Measurements from ENCODE around the gene MED27. TPM values are rescaled to one million over a fixed set of nuclear protein-coding genes. Genes with fewer than 3 reads are reported as not detected.

The MED27 gene
- total RNA-seq, 1 donor from 2014 or later, result 31.3 TPM

DNA sequence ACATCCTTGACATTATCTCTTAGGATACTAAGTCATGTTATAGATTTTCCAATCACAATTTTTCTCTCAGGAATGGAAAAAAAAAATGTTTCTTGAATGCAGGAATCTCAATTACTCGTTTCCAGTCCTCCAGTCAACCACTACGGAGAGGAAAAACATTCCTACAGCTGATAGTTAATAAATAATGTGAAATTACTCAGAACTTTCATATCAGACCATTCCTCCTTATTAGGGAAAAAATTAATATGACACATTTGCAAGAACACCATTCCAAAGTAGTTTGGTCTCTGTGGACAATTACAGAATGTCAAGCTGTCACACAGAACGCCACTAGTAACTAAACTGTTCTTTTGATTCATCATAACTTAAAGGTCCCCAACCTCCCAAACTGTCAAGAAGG lies 31.5 kb downstream of the MED27 start:
- Mint-ChIP-seq H3K36me3 (ENCODE audit: low read depth) (no peaks in the 10 kb centered on the region), H3K9me3 (no peaks in the 10 kb centered on the region), H3K4me1 (no peaks in the 10 kb centered on the region), H3K4me3 (no peak overlapping the region), H3K27ac (ENCODE audit: unreplicated experiment) (no peak overlapping the region), H3K27me3 (ENCODE audit: low read depth) (no peaks in the 10 kb centered on the region)
- no peak for DNase-seq (ENCODE audit: low read depth, low spot score)
- TF ChIP-seq, protein P1, sequence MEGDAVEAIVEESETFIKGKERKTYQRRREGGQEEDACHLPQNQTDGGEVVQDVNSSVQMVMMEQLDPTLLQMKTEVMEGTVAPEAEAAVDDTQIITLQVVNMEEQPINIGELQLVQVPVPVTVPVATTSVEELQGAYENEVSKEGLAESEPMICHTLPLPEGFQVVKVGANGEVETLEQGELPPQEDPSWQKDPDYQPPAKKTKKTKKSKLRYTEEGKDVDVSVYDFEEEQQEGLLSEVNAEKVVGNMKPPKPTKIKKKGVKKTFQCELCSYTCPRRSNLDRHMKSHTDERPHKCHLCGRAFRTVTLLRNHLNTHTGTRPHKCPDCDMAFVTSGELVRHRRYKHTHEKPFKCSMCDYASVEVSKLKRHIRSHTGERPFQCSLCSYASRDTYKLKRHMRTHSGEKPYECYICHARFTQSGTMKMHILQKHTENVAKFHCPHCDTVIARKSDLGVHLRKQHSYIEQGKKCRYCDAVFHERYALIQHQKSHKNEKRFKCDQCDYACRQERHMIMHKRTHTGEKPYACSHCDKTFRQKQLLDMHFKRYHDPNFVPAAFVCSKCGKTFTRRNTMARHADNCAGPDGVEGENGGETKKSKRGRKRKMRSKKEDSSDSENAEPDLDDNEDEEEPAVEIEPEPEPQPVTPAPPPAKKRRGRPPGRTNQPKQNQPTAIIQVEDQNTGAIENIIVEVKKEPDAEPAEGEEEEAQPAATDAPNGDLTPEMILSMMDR (conservative IDR thresholded peaks at IDR 0.05), result no peak

DNA sequence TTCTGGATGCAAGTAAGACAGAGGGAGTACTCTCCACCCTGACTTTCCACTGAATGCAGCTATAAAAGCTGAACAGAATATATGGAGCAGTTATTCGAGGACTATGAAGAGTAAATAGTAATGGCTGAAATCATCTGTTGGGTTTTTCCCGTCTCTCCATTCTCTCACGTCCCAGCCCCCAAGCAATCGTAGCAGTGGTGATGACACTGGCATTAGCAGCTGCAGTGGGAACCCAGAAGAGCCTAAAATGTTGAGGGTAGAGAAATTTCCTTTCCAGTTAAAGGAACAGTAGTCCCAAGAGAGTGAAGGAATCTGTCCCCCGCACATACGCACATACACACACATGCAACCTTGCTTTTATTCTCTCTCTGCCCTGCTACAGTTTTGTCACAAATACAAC lies 33.2 kb downstream of the MED27 start:
- Mint-ChIP-seq H3K27ac (ENCODE audit: unreplicated experiment) (no peak overlapping the region), H3K4me3 (no peak overlapping the region), H3K9me3 (no peaks in the 10 kb centered on the region), H3K36me3 (ENCODE audit: low read depth) (no peaks in the 10 kb centered on the region), H3K27me3 (ENCODE audit: low read depth) (no peaks in the 10 kb centered on the region), H3K4me1 (no peaks in the 10 kb centered on the region)
- TF ChIP-seq, protein P1 (conservative IDR thresholded peaks at IDR 0.05), result no peak
- no peak for DNase-seq (ENCODE audit: low read depth, low spot score)

DNA sequence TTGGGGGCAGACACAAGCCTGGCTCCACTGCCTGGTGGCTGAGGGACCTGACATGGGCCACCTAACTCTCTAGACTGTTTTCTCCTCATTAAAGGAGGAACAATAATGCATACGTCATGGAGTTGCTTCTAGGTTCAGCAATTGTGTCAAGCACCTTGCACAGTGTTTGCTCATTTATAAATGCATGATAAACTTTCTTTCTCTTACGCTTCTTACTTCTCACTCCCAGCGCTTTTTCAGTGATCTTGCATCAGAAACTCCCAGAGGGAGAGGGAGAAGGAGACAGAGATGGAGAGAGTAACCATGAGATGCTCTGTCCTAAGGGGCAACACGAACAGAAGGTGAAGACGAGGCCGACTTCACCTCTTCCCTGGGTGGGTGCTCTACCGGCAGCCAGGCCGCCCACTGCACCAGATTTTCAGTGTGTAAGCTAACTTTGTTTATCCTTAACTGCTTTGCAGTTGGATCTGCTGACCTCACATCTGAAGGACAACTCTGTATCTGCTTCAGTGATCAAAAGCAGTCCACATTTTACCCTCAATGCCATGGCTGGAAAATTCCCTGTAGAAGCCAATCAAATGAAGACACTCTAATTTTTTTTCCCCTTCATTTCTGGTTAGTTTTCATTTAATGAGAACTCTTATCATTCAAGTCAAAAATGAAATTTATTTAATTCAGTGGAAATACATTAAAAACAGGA lies 35.3 kb downstream of the MED27 start:
- H3K4me3 Mint-ChIP-seq, result no peak overlapping the region
- no peaks in the 10 kb centered on the region for H3K9me3 Mint-ChIP-seq
- H3K27ac Mint-ChIP-seq (ENCODE audit: unreplicated experiment), result no peak overlapping the region
- no peaks in the 10 kb centered on the region for H3K4me1 Mint-ChIP-seq
- no peaks in the 10 kb centered on the region for H3K36me3 Mint-ChIP-seq (ENCODE audit: low read depth)
- no peak for DNase-seq (ENCODE audit: low read depth, low spot score)
- H3K27me3 Mint-ChIP-seq (ENCODE audit: low read depth), result no peaks in the 10 kb centered on the region
- TF ChIP-seq, protein P1 (conservative IDR thresholded peaks at IDR 0.05), result no peak

DNA sequence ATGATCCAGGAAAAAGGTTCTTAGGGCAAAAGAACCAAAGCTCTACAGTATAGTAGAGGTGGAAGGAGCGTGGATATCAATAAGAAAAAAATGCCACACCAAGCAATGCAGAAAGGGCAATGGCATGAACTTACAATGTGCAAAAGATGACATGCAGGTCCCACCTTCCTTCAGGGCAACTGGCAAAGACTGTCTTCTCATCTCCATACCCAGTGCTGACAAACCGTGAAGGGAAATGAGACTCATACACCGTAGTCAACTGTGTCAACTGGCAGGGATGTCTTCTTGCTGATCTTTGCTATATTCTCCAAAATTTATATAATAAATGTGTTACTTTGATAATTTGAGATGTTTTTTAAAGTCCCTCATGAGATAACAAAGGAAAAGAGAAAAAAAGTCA lies 36.0 kb downstream of the MED27 start:
- H3K27me3 Mint-ChIP-seq (ENCODE audit: low read depth), result no peaks in the 10 kb centered on the region
- H3K4me1 Mint-ChIP-seq, result no peaks in the 10 kb centered on the region
- H3K27ac Mint-ChIP-seq (ENCODE audit: unreplicated experiment), result no peak overlapping the region
- H3K36me3 Mint-ChIP-seq (ENCODE audit: low read depth), result no peaks in the 10 kb centered on the region
- H3K9me3 Mint-ChIP-seq, result no peaks in the 10 kb centered on the region
- DNase-seq (ENCODE audit: low read depth, low spot score), result no peak
- H3K4me3 Mint-ChIP-seq, result no peak overlapping the region
- TF ChIP-seq, protein P1 (conservative IDR thresholded peaks at IDR 0.05), result no peak

DNA sequence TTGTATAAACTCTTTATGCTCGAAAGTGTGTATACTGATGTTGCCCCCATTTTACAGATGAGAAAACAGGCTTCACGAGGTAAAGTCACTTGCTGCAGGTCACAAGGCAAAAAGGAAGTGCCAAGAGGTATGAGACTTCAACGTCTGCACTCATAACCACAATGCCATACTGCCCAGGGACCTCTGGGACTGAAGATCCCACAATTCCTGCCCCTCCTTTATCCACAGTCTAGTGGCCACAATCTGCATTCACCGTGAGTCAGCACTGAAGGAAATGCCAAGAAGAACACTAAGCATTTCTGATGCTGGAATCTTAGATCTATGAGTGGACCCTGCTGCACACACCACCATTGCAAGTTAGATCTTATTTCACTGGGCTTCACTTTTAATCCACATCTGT lies 37.3 kb downstream of the MED27 start:
- Mint-ChIP-seq H3K36me3 (ENCODE audit: low read depth) (no peaks in the 10 kb centered on the region), H3K9me3 (no peaks in the 10 kb centered on the region), H3K27me3 (ENCODE audit: low read depth) (no peaks in the 10 kb centered on the region), H3K27ac (ENCODE audit: unreplicated experiment) (no peak overlapping the region), H3K4me1 (no peaks in the 10 kb centered on the region), H3K4me3 (no peak overlapping the region)
- no peak for DNase-seq (ENCODE audit: low read depth, low spot score)
- TF ChIP-seq, protein P1 (conservative IDR thresholded peaks at IDR 0.05), result no peak

All from neural crest cell (in vitro differentiated cells).